Nucleus accumbens (tissue), 56 donors: ENCODE measurements around the gene MAFB.

Experiments
- DNase-seq, 56 donors: peaks; one replicate each; lab custom pipeline; 2025; lab: John Stamatoyannopoulos, UW

Gene MAFB

GRCh38 chr20:40683221-40683893, 5.7 kb downstream of the MAFB start:
- peak in 1 of 56 donors; percentile 23 for DNase-seq

GRCh38 chr20:40682104-40682981, 6.7 kb downstream of the MAFB start:
- DNase-seq, result peak in 1 of 56 donors; percentile 13

GRCh38 chr20:40681684-40682083, 7.4 kb downstream of the MAFB start:
- no peak for DNase-seq

GRCh38 chr20:40681165-40681564, 7.9 kb downstream of the MAFB start:
- no peak for DNase-seq

- DNase-seq, result no peak
Measured at GRCh38 chr20:40680161-40680959, 8.7 kb downstream of the MAFB start.

- no peak for DNase-seq
Measured at GRCh38 chr20:40679184-40679583, 9.9 kb downstream of the MAFB start.

GRCh38 chr20:40678286-40678875, 10.7 kb downstream of the MAFB start:
- DNase-seq, result no peak

- DNase-seq, result no peak
Measured at GRCh38 chr20:40677343-40677924, 11.6 kb downstream of the MAFB start.

- no peak for DNase-seq
Measured at GRCh38 chr20:40676491-40677269, 12.4 kb downstream of the MAFB start.

GRCh38 chr20:40675599-40676221, 13.3 kb downstream of the MAFB start:
- DNase-seq, result no peak

GRCh38 chr20:40673442-40673841, 15.6 kb downstream of the MAFB start:
- no peak for DNase-seq

GRCh38 chr20:40672095-40672494, 16.9 kb downstream of the MAFB start:
- DNase-seq, result no peak

GRCh38 chr20:40670253-40670652, 18.8 kb downstream of the MAFB start:
- no peak for DNase-seq

- DNase-seq, result peak in 1 of 56 donors; percentile 7
Measured at GRCh38 chr20:40669692-40670091, 19.3 kb downstream of the MAFB start.

- no peak for DNase-seq
Measured at GRCh38 chr20:40668449-40669228, 20.4 kb downstream of the MAFB start.

GRCh38 chr20:40667503-40667902, 21.5 kb downstream of the MAFB start:
- no peak for DNase-seq

GRCh38 chr20:40666336-40666735, 22.7 kb downstream of the MAFB start:
- DNase-seq, result no peak

GRCh38 chr20:40664891-40665290, 24.1 kb downstream of the MAFB start:
- no peak for DNase-seq
